ENCODE measurements around the gene PDXDC1. TPM values are rescaled to one million over a fixed set of nuclear protein-coding genes. Genes with fewer than 3 reads are reported as not detected.
A peak's percentile ranks its signal among the peaks of the same experiment; 100 is the strongest.
"Not testable (repeated sequence)": the region's sequence is repeated elsewhere in the genome, so short reads cannot be mapped to it uniquely, and the experiment has no call there.

PDXDC1 gene
- total and polyA plus RNA-seq, 2 donors from 2014 or later = 56.5 to 113 TPM

DNA sequence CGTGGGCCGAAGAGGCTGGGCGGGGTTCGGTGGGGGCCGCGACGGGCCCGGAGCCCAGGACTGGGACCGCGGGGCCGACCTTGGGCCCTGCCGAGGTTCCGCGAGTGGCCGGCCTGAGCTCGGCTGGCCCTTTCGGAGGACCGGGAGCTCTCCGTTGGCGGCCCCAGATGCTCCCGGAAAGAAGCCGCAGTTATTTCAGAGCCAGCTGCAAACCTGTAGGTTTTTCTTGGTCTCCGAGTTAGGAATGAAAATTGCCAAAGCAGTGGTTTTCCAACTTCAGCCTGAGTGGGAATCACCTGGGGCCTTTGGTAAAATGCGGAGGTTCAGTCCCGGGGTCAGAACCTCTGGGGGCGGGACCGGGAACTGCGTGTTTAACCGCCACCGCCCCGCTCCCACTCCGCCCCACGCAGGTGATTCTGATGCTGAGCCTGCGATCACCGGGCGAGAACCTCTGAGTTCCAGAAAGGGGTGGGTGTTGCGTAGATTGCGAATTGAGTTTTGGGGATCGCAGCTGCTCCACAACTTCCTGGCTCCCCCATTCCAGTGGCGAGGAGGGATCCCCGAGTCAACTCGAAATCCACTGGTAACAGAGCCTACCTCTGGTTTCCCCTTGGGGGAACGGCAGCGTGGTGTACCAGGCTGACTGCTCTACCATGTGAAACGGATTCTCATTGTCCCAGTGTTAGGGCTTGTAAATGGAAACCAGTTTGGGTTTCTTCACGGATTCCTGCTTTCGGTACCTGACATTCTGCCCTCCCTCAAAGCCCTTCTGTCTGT, 780 bp downstream of the PDXDC1 start:
- FAIRE-seq; H3K36me3 ChIP-seq (ENCODE audit: control insufficient read depth in 2 of 3, insufficient read depth in 3 of 3, low read length in 3 of 3); H3K27me3 ChIP-seq (ENCODE audit: control insufficient read depth, insufficient read depth, low read length); intact Hi-C loops (cut with DNase I); H3K9me3 ChIP-seq (ENCODE audit: control insufficient read depth in 2 of 3, insufficient read depth in 1 of 3, low read length in 3 of 3): not testable (repeated sequence)
- Histone ChIP-seq H3K9ac (ENCODE audit: low read length in 3 of 3) (peak overlapping the region; percentile 49 to 89 (median 85)), H3K27ac (ENCODE audit: low read depth in 2 of 2, low read length in 2 of 2) (peak overlapping the region; percentile 93 to 94), H3K4me1 (ENCODE audit: control insufficient read depth in 2 of 3, insufficient read depth in 2 of 3, low read depth in 1 of 3, low read length in 3 of 3) (peaks cover 0 to 14% (median 0%) of the 10 kb centered on the region in 3 donors), H3K4me3 (ENCODE audit: low read length in 3 of 3) (peak overlapping the region; percentile 64 to 92 (median 85))
- DNase-seq = peak; percentile 25 to 89 (median 56)

DNA sequence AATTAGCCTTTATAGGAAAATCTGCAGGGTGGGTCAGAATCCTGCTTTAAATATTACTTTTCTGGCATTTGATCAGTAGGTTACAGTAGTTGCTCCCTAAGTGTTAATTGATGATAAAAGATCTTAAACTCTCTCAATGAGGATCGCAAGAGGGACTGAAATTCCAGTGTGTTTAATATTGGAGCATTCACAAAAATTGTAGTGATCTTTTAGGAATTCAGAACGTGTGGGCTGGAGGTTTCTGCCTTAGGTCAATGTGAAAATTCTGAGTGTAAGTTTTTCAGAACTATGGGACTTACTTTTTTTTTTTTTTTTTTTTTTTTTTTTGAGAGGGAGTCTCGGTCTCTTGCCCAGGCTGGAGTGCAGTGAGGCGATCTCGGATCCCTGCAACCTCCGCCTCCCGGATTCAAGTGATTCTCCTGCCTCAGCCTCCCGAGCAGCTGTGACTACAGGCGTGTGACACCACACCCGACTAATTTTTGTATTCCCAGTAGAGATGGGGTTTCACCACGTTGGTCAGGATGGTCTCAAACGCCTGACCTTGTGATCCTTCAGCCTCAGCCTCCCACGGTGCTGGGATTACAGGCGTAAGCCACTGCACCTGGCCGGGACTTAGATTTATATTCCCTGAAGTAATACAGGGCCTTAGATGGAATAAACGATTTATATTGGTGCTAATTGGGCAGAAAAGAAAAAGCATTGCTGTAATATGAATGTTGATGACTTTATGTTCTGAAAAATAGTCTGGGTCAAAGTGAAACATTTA, 2.3 kb downstream of the PDXDC1 start:
- H3K36me3 ChIP-seq (ENCODE audit: control insufficient read depth in 2 of 3, insufficient read depth in 3 of 3, low read length in 3 of 3); H3K27ac ChIP-seq (ENCODE audit: low read depth in 2 of 2, low read length in 2 of 2); FAIRE-seq; DNase-seq; intact Hi-C loops (cut with DNase I); H3K9ac ChIP-seq (ENCODE audit: low read length in 3 of 3); H3K9me3 ChIP-seq (ENCODE audit: control insufficient read depth in 2 of 3, insufficient read depth in 1 of 3, low read length in 3 of 3); H3K27me3 ChIP-seq (ENCODE audit: control insufficient read depth, insufficient read depth, low read length): not testable (repeated sequence)
- Histone ChIP-seq H3K4me1 (ENCODE audit: control insufficient read depth in 2 of 3, insufficient read depth in 2 of 3, low read depth in 1 of 3, low read length in 3 of 3) (peaks cover 0 to 16% (median 0%) of the 10 kb centered on the region in 3 donors), H3K4me3 (ENCODE audit: low read length in 3 of 3) (peak overlapping the region in 1 of 3 donors; percentile 13)

- H3K4me3 ChIP-seq (ENCODE audit: low read length in 3 of 3); FAIRE-seq; H3K9ac ChIP-seq (ENCODE audit: low read length in 3 of 3); H3K27ac ChIP-seq (ENCODE audit: low read depth in 2 of 2, low read length in 2 of 2); intact Hi-C loops (cut with DNase I); DNase-seq; H3K27me3 ChIP-seq (ENCODE audit: control insufficient read depth, insufficient read depth, low read length); H3K36me3 ChIP-seq (ENCODE audit: control insufficient read depth in 2 of 3, insufficient read depth in 3 of 3, low read length in 3 of 3); H3K9me3 ChIP-seq (ENCODE audit: control insufficient read depth in 2 of 3, insufficient read depth in 1 of 3, low read length in 3 of 3): not testable (repeated sequence)
- H3K4me1 ChIP-seq (ENCODE audit: control insufficient read depth in 2 of 3, insufficient read depth in 2 of 3, low read depth in 1 of 3, low read length in 3 of 3) = peaks cover 0 to 16% (median 0%) of the 10 kb centered on the region in 3 donors
These were observed 3.5 kb downstream of the PDXDC1 start for GRCh38 chr16:14978281-14978680.

- H3K4me3 ChIP-seq (ENCODE audit: low read length in 3 of 3); DNase-seq; H3K27me3 ChIP-seq (ENCODE audit: control insufficient read depth, insufficient read depth, low read length); intact Hi-C loops (cut with DNase I); H3K36me3 ChIP-seq (ENCODE audit: control insufficient read depth in 2 of 3, insufficient read depth in 3 of 3, low read length in 3 of 3); H3K9me3 ChIP-seq (ENCODE audit: control insufficient read depth in 2 of 3, insufficient read depth in 1 of 3, low read length in 3 of 3); H3K27ac ChIP-seq (ENCODE audit: low read depth in 2 of 2, low read length in 2 of 2); H3K9ac ChIP-seq (ENCODE audit: low read length in 3 of 3); FAIRE-seq: not testable (repeated sequence)
- peaks cover 0 to 16% (median 0%) of the 10 kb centered on the region in 3 donors for H3K4me1 ChIP-seq (ENCODE audit: control insufficient read depth in 2 of 3, insufficient read depth in 2 of 3, low read depth in 1 of 3, low read length in 3 of 3)
These were observed 4.1 kb downstream of the PDXDC1 start for GRCh38 chr16:14978908-14979307.

GRCh38 chr16:14981234-14981633, 6.4 kb downstream of the PDXDC1 start:
- intact Hi-C loops (cut with DNase I); H3K9me3 ChIP-seq (ENCODE audit: control insufficient read depth in 2 of 3, insufficient read depth in 1 of 3, low read length in 3 of 3); DNase-seq; H3K36me3 ChIP-seq (ENCODE audit: control insufficient read depth in 2 of 3, insufficient read depth in 3 of 3, low read length in 3 of 3); H3K27ac ChIP-seq (ENCODE audit: low read depth in 2 of 2, low read length in 2 of 2); H3K27me3 ChIP-seq (ENCODE audit: control insufficient read depth, insufficient read depth, low read length); FAIRE-seq: not testable (repeated sequence)
- H3K4me1 ChIP-seq (ENCODE audit: control insufficient read depth in 2 of 3, insufficient read depth in 2 of 3, low read depth in 1 of 3, low read length in 3 of 3) = peaks cover 0 to 13% (median 0%) of the 10 kb centered on the region in 3 donors
- peak overlapping the region in 1 of 3 donors; percentile 41 for H3K9ac ChIP-seq (ENCODE audit: low read length in 3 of 3)
- H3K4me3 ChIP-seq (ENCODE audit: low read length in 3 of 3) = peak overlapping the region in 2 of 3 donors; percentile 26 to 52

DNA sequence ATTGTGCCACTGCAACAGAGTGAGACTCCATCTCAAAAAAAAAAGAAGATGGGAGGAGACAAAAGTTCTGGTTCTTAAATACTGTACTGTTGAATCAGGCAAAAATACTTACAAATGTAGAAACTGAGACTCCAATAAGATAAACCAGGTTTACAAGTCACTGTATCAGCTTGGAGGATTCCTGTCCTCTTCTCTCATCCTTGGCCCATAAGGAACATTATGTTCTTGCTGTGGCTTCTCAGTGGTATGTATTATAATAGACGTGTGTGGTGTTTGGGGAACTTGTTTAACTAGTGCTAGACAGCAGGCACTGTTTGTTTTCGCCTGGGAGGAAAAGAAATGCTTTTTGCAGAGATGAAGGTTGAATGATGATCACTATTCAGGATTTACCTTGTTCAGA, 7.7 kb downstream of the PDXDC1 start:
- peaks cover 0 to 11% (median 0%) of the 10 kb centered on the region in 3 donors for H3K4me1 ChIP-seq (ENCODE audit: control insufficient read depth in 2 of 3, insufficient read depth in 2 of 3, low read depth in 1 of 3, low read length in 3 of 3)
- DNase-seq; intact Hi-C loops (cut with DNase I); H3K36me3 ChIP-seq (ENCODE audit: control insufficient read depth in 2 of 3, insufficient read depth in 3 of 3, low read length in 3 of 3); H3K9me3 ChIP-seq (ENCODE audit: control insufficient read depth in 2 of 3, insufficient read depth in 1 of 3, low read length in 3 of 3); H3K9ac ChIP-seq (ENCODE audit: low read length in 3 of 3); FAIRE-seq; H3K27me3 ChIP-seq (ENCODE audit: control insufficient read depth, insufficient read depth, low read length); H3K4me3 ChIP-seq (ENCODE audit: low read length in 3 of 3); H3K27ac ChIP-seq (ENCODE audit: low read depth in 2 of 2, low read length in 2 of 2): not testable (repeated sequence)

GRCh38 chr16:14988092-14988491, 13.3 kb downstream of the PDXDC1 start:
- H3K9me3 ChIP-seq (ENCODE audit: control insufficient read depth in 2 of 3, insufficient read depth in 1 of 3, low read length in 3 of 3); H3K36me3 ChIP-seq (ENCODE audit: control insufficient read depth in 2 of 3, insufficient read depth in 3 of 3, low read length in 3 of 3); H3K27ac ChIP-seq (ENCODE audit: low read depth in 2 of 2, low read length in 2 of 2); H3K27me3 ChIP-seq (ENCODE audit: control insufficient read depth, insufficient read depth, low read length); DNase-seq; intact Hi-C loops (cut with DNase I); FAIRE-seq; H3K9ac ChIP-seq (ENCODE audit: low read length in 3 of 3); H3K4me3 ChIP-seq (ENCODE audit: low read length in 3 of 3); H3K4me1 ChIP-seq (ENCODE audit: control insufficient read depth in 2 of 3, insufficient read depth in 2 of 3, low read depth in 1 of 3, low read length in 3 of 3): not testable (repeated sequence)

DNA sequence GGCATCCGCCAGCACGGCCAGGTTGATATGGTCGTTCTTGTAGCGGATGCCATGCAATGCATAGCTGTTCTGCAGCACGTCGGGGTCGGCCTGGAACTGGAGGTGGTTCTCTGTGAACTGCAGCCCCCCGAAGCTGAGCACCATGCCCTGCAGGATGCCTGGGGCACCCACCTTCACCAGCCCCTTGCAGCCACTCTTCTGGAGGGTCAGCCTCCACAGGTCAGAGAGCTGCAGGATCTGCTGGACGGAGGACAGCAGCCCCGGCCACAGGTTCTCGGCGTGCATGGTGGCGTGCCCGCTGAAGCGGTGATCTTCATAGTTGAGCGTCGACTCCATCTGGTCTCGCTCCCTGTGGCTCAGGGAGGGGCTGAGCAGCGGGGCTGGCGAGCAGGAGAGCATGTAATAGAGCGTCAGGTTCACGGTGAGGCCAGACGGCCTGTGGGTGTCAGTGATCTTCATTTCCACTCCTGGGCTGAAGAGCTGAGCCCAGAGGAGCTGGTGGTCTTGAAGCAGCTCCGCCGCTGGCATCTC, 13.9 kb downstream of the PDXDC1 start:
- H3K9ac ChIP-seq (ENCODE audit: low read length in 3 of 3); H3K4me1 ChIP-seq (ENCODE audit: control insufficient read depth in 2 of 3, insufficient read depth in 2 of 3, low read depth in 1 of 3, low read length in 3 of 3); H3K27me3 ChIP-seq (ENCODE audit: control insufficient read depth, insufficient read depth, low read length); H3K36me3 ChIP-seq (ENCODE audit: control insufficient read depth in 2 of 3, insufficient read depth in 3 of 3, low read length in 3 of 3); FAIRE-seq; intact Hi-C loops (cut with DNase I); H3K27ac ChIP-seq (ENCODE audit: low read depth in 2 of 2, low read length in 2 of 2); H3K9me3 ChIP-seq (ENCODE audit: control insufficient read depth in 2 of 3, insufficient read depth in 1 of 3, low read length in 3 of 3); H3K4me3 ChIP-seq (ENCODE audit: low read length in 3 of 3): not testable (repeated sequence)
- DNase-seq = peak in 4 of 5 donors; percentile 53 to 59 (median 55)

All from kidney (tissue), 11 donors.